Middle frontal gyrus (tissue), 1 donor: Measurements from ENCODE around the gene ZNF26.
"Not testable (repeated sequence)": the region's sequence is repeated elsewhere in the genome, so short reads cannot be mapped to it uniquely, and the experiment has no call there.

Experiments
- DNase-seq: peaks from one replicate; pipeline ENCODE4 v3.0.0-alpha.2; 2015; ENCODE audit warnings: low spot score; ENCODE audit errors: extremely low spot score

The ZNF26 gene

DNA sequence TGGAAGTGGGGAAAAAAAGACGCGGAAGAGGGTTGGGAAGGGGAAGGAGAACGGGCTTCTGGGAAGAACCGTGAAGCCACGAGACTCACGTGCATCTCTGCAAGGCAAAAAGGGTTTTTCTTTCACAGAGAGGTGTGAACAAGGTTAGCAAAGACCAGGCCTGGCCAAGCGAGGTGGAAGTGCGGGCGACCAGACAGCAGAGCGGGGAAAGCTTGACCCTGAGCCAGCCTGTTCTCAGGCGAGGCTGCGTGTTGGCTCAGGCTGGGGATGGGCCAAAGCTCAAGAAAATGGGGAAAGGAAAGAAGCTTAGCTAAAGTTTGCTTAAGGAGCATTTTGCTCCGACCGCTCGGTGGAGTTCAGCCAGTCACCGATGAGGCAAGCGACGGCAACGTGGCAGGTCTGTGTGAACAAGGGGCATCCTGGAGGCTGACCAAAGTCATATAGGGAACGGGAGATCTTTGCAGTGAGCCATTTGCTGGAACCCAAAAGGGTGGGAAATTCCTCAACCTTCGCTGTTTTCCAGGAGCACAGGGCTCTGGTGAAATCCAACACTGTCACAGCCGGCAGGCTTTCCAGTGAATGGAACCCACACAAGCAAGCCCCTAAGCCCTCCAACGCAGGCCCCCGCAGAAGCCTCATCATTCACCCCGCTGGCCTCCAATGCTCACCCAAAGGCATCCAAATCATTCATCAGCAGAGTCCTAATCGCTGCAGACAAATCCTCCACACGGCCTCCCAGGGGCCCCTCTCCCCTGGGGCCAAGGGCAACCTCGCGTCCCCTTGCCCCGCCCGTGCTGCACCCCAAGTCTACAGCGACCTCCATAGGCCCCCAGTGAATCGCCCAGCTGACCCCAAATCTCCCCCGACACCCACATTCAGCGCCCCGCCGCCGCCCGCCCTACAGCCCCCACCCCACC lies 30.8 kb upstream of the ZNF26 start:
- no peak for DNase-seq

DNA sequence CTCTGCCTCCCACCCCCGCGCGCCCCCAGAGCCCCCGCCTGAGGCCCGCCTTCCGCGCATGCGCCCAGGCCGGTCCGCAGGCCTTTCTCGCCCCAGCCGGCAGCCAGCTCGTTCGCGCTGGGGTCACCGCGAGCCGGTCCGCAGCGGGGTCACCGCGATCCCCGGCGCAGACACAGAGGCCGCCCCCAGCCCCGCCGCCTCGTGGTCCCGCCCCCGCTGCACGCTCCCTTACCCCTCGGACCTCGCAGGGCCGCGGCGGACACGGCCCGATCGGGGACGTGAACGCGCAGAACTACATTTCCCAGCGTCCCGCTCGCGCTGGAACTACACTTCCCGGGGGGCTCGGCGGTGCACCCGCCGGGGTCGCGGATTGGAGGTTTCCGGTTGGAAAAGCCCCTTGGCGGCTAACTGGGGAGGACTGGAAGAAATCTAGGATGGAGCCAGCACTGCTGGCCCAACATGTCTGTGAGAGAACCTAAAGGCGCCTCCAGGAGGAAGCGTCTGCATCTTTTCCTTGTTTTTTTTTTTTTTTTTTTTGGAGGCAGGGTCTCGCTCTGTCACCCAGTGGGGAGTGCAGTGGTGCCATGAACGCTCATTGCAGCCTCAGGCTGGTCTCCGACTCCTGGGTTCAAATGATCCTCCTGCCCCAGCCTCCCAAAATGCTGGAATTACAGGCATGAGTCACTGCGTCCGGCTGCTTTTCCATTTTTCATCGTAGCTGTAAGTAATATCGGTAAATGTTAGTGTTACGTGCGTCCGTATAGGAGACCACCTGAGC lies 30.0 kb upstream of the ZNF26 start, which contains the start of gene ZNF605:
ZNF605 (minus strand) TSS at position 296 of the 778 bp plus-strand sequence. CDS start 10,671 bp downstream, outside the sequence.
- peak; percentile 86 for DNase-seq

DNA sequence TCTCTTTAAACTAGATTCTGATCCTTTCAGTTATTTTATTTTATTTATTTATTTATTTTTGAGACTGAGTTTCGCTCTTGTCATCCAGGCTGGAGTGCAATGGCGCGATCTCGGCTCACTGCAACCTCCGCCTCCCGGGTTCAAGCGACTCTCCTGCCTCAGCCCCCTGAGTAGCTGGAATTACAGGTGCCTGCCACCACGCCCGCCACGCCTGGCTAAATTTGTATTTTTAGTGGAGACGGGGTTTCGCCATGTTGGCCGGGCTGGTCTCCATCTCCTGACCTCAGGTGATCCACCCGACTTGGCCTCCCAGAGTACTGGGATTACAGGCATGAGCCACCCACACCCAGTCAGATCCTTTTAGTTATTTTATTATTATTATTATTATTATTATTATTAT lies 24.4 kb upstream of the ZNF26 start:
- not testable (repeated sequence) for DNase-seq

DNA sequence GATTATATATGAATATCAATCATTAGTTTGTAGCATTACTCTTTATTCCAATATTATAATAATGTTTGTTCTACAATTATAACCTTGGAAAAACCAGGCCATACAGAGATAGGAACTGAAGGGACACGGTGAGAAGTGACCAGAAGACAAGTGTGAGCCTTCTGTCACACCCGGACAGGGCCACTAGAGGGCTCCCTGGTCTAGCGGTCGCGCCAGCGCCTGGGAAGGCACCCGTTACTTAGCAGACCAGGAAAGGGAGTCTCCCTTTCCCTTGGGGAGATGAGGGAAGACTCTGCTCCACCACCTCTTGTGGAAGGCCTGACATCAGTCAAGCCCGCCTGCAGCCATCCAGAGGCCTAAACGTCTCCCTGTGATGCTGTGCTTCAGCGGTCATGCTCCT lies 22.2 kb upstream of the ZNF26 start:
- DNase-seq = not testable (repeated sequence)

DNA sequence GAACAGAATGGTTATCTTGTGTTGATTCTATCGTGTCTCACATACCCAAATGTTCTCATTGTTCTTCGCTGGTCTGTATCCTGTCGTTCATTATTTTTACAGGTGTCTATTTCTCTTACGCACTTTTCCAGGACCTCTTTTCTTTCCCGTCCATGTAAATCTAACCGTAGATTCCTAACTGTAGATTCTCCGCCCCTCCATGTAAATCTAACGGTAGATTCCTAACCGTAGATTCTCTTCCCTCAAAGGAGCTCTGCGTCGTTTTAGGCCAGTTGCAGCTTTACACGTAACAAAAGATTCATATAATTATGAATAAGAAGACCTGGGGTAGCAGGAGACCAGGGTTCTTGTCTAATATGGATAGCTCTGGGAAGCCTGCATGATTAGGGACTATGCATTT lies 20.4 kb upstream of the ZNF26 start:
- no peak for DNase-seq

DNA sequence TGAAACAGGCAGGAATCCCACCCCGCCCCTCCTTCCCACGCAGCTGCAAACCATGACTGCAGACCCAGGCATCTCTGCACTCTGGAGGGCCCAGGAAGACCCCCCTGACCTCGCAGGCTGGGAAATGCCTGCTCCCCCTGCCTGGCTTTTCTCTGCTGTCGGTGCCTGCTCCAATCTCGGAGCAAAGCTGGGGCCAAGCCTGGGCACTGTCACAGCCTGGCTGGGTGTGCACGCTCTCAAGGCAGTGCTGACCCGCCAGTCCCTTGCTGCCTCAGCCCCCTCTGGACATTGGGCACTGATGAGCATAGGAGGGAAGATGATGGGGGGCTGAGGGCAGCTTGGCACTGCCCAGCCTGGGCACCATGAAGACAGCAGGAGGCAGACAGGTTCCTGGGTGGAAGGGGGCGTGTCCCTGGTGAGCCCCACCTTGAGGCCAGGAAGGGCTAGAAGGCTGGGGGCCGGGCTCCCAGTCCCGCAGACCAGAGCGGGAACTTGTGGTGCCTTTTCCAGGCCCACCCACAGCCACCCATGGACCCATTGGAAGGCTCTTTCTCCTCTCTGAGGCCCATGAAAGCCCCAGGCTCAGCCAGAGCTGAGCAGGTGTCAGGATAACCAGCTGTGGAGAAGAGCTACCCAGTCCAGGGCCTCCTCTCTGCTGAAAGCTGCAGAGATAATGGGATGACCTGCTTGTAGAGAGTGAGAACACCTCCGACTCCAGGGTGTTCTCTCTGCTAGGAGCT lies 19.3 kb upstream of the ZNF26 start:
- DNase-seq = no peak

DNA sequence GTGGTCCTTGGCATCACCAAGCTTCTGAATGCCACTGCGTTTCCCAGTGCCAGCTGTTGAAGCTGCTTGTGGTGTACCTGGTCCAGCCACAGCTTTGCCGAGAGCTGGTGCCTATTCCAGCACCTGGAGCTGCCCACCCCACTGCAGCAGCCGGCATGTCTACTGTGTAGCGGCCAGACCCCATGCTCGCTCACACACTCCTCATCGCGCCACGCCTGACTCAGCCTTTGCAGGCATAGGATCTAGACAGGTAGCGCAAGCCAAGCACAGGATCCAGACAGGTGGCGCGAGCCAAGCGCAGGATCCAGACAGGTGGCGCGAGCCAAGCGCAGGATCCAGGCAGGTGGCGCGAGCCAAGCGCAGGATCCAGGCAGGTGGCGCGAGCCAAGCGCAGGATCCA lies 18.4 kb upstream of the ZNF26 start:
- no peak for DNase-seq

GRCh38 chr12:132972374-132972773 lies 13.8 kb upstream of the ZNF26 start:
- no peak for DNase-seq

GRCh38 chr12:132976870-132977269 lies 9.3 kb upstream of the ZNF26 start:
- not testable (repeated sequence) for DNase-seq

GRCh38 chr12:132986885-132987225 lies 688 bp downstream of the ZNF26 start:
- no peak for DNase-seq

DNA sequence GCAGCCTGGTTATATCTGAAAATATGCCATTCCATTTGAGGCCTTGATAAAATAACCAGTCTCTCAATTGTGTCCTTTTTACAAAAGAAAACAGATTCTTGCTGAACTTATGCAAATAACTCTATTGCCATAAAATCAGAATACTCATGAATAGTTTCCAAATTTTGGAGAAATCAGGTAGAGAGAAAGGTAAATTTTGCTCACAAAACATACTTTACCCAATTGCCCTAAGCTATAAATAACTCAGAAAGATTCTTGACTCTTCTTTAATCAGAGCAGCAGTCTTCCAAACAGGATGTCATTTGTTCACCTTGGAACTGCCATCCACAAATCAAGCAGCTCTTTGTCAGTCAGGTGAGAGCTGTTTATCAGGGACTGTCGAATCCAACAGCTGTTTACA lies 12.6 kb downstream of the ZNF26 start:
- DNase-seq = no peak

- DNase-seq = no peak
Observed at GRCh38 chr12:133010657-133011297, 24.6 kb downstream of the ZNF26 start.

- DNase-seq = no peak
Observed at GRCh38 chr12:133023566-133023965, 37.4 kb downstream of the ZNF26 start.

- no peak for DNase-seq
Observed at GRCh38 chr12:133026996-133027395, 40.8 kb downstream of the ZNF26 start.

DNA sequence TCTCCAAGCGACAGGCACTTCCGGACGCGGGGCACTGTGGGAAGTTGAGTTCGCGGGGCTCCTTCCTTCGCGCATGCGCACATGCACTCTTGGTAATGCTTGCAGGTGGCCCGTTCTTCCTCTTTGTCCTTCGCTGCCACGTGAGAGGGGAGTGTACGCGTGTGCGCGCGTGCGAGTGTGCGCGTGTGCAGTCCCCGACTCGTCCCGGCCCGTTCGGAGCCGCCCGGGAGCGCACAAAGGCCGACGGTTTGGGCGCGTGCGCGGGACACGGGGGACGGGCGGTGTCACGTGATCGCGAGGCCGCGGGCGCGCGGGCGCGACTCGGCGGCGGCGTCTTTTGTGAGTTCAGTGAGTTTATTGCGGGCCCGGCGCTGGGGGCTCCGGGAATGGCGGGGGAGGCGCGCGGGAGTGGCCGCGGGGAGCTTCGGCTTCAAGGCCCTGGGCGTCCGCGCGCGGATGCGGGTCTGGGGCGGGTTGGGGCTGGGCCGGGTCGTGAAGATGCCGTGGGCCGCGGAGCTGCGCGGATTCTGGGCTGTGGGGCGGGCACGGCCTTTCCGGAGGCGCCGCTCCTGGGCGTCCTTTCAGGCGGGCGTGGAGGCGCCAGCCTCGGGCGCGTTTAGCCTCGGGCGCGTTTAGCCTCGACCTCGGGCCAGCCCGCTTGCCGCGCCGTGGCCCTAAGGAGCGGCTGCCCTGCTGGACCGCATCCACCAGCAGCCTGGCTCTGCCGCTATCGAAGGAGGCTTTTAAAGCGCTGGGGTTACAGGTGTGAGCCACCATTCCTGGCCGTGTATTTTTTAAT lies 51.2 kb downstream of the ZNF26 start, which contains the start of gene ZNF84:
ZNF84 (plus strand) TSS at position 303 of the 799 bp plus-strand sequence. CDS start 3,959 bp downstream, outside the sequence.
- peak; percentile 87 for DNase-seq

DNA sequence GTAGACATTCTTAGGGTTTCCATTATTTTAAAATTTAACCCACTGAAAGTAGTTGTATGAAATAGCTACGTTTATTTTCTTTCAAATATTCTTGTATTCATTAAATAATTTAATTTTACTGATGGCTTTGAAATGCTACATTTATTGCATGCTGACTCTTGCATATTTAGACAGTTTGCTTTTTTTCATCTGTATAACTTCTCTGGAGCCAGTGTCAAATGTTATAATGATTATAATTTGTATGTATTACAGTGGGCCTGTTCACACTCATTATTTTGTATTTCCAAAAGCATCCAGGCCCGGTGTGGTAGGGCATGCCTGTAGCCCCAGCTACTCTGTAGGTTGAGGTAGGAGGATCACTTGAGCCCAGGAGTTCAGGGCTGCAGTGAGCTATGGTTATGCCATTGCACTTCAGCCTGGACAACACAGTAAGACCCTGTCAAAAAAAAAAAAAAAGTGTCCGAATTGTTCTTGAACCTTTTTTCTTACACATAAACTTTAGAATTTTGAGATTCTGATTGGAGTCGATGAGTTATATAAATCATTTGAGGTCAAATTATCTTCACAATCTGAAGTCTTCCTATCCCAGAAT lies 52.0 kb downstream of the ZNF26 start:
- DNase-seq = no peak

- DNase-seq = no peak
Observed at GRCh38 chr12:133046698-133047097, 60.5 kb downstream of the ZNF26 start.

DNA sequence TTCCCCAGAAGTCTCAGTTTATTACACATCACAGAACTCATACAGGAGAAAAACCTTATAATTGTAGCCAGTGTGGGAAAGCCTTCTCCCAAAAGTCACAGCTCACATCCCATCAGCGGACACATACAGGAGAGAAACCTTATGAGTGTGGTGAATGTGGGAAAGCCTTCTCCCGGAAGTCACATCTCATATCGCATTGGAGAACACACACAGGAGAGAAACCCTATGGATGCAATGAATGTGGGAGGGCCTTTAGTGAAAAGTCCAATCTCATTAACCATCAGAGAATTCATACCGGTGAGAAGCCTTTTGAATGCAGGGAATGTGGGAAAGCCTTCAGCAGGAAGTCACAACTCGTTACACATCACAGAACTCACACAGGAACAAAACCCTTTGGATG lies 71.3 kb downstream of the ZNF26 start:
- no peak for DNase-seq

- no peak for DNase-seq
Observed at GRCh38 chr12:133058203-133059113, 72.3 kb downstream of the ZNF26 start.
